ENCODE data around the gene ZNF189. TPM values are rescaled to one million over a fixed set of nuclear protein-coding genes. Genes with fewer than 3 reads are reported as not detected.

The ZNF189 gene
- 10 to 100 TPM in 3 of 4 donors, 1 to 10 TPM in 1; 9.7 to 42.8 (median 12.2) TPM for total RNA-seq

GRCh38 chr9:101398068-101398929 lies at the start of gene ZNF189, which contains the start of gene MRPL50:
Gene ZNF189 (plus strand): TSS chr9:101398851. CDS start chr9:101399157, 306 bp downstream.
Gene MRPL50 (minus strand): TSS chr9:101398618. CDS start chr9:101398592, 26 bp downstream.
- ATAC-seq = peak; percentile 97 to 98
- intact Hi-C loops (cut with DNase I; ENCODE audit: low total_unique reads) = loop anchor here (1.0 to 5.0 kb wide), 3 partner anchors 135 to 1581 kb away; partner anchors contain the start of genes MSANTD3 and RNF20

GRCh38 chr9:101350285-101350684 lies 48.4 kb upstream of the ZNF189 start:
- Histone ChIP-seq H3K4me3 (no peak overlapping the region), H3K27me3 (no peaks in the 10 kb centered on the region), H3K36me3 (no peaks in the 10 kb centered on the region), H3K27ac (no peak overlapping the region), H3K4me1 (no peaks in the 10 kb centered on the region), H3K9me3 (no peaks in the 10 kb centered on the region)
- DNase-seq (no peak), ATAC-seq (no peak)
- intact Hi-C loops (cut with DNase I; ENCODE audit: low total_unique reads) (no loop called here), in situ Hi-C loops (cut with MboI; ENCODE audit: low sequenced_read_pairs in 4 of 4) (no loop called here)
- no peak for TF ChIP-seq POLR2A (IDR thresholded peaks at IDR 0.05)
- no peak for TF ChIP-seq CTCF (IDR thresholded peaks at IDR 0.05 in 4 of 5, conservative IDR thresholded peaks at IDR 0.05 in 1 of 5)

More at GRCh38 chr9:101398068-101398929, at the start of gene ZNF189, which contains the start of gene MRPL50:
- peak within 1 kb of the TSS; percentile 71 to 85 (median 78) for H3K4me3 ChIP-seq
- H3K36me3 ChIP-seq = peaks cover 0 to 48% of the 10 kb centered on the region in 2 donors
- peaks cover 37 to 49% of the 10 kb centered on the region in 2 donors for H3K4me1 ChIP-seq
- in situ Hi-C loops (cut with MboI; ENCODE audit: low sequenced_read_pairs in 4 of 4) = loop anchor here in 2 of 4 donors (5.0 kb wide), 1 partner anchor 134 kb away; the partner anchor contains the start of gene RNF20 (in 2 of the 2)
- TF ChIP-seq CTCF (IDR thresholded peaks at IDR 0.05 in 4 of 5, conservative IDR thresholded peaks at IDR 0.05 in 1 of 5) = no peak
- peak; percentile 66 to 79 for TF ChIP-seq POLR2A (IDR thresholded peaks at IDR 0.05)
- DNase-seq = peak; percentile 99
- no peaks in the 10 kb centered on the region for H3K27me3 ChIP-seq
- peak within 1 kb of the TSS; percentile 86 to 97 (median 90) for H3K27ac ChIP-seq
- no peaks in the 10 kb centered on the region for H3K9me3 ChIP-seq

- no peak overlapping the region for H3K27ac ChIP-seq
- no peak overlapping the region for H3K4me3 ChIP-seq
- no peaks in the 10 kb centered on the region for H3K27me3 ChIP-seq
These were observed 45.7 kb upstream of the ZNF189 start for GRCh38 chr9:101352892-101353463.

GRCh38 chr9:101353683-101354082 lies 45.0 kb upstream of the ZNF189 start:
- Histone ChIP-seq H3K4me1 (no peaks in the 10 kb centered on the region), H3K9me3 (no peaks in the 10 kb centered on the region), H3K27me3 (no peaks in the 10 kb centered on the region), H3K27ac (no peak overlapping the region), H3K36me3 (no peaks in the 10 kb centered on the region), H3K4me3 (no peak overlapping the region)
- intact Hi-C loops (cut with DNase I; ENCODE audit: low total_unique reads) (no loop called here), in situ Hi-C loops (cut with MboI; ENCODE audit: low sequenced_read_pairs in 4 of 4) (no loop called here)
- DNase-seq (no peak), ATAC-seq (no peak)
- TF ChIP-seq CTCF (IDR thresholded peaks at IDR 0.05 in 4 of 5, conservative IDR thresholded peaks at IDR 0.05 in 1 of 5) (no peak), POLR2A (IDR thresholded peaks at IDR 0.05) (no peak)

More at GRCh38 chr9:101352892-101353463, 45.7 kb upstream of the ZNF189 start:
- intact Hi-C loops (cut with DNase I; ENCODE audit: low total_unique reads) = no loop called here
- DNase-seq = no peak
- Histone ChIP-seq H3K9me3 (no peaks in the 10 kb centered on the region), H3K4me1 (no peaks in the 10 kb centered on the region), H3K36me3 (no peaks in the 10 kb centered on the region)
- TF ChIP-seq POLR2A (IDR thresholded peaks at IDR 0.05) = no peak
- TF ChIP-seq CTCF (IDR thresholded peaks at IDR 0.05 in 4 of 5, conservative IDR thresholded peaks at IDR 0.05 in 1 of 5) = no peak
- in situ Hi-C loops (cut with MboI; ENCODE audit: low sequenced_read_pairs in 4 of 4) = no loop called here
- ATAC-seq = no peak
